GM10847 (cell line): ENCODE data around the gene IL16.

Experiments
- POLR2A ChIP-seq: IDR thresholded peaks from 2 replicates; pipeline ENCODE4 v1.6.1; 2011; ENCODE audit not compliant: insufficient read length; ENCODE audit errors: extremely low read depth

IL16 gene

DNA sequence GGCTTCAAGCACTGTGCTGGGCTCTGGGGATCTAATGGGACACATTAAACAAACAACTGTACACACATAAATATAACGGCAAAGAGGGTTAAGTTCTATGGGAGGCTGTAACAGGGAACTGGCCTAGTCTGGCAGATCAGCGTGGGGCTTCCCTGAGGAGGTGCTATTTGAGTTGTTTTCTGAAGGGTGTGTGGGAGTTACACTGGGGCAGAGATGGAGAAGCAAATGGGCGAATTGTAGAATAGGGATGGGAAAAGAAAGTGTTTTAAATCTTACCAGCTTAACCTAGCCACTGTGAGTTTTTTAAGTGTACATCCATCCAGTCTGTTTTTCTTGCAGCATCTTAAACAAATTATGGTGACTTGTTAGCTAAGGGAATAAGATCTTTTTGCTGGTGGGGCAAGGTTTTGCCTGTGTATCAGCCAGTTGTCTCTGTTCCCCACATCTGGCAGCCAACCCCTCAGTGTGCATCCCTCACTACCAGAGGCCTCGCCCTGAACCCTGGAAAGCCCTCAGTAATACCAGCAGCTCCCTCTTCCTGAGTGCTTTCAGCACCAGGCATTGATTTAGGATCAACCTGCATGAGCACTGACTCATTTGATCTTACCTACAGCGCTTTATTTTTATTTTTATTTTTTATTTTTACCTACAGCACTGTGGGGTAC, 10.9 kb upstream of the IL16 start:
- no peak for TF ChIP-seq POLR2A

GRCh38 chr15:81188354-81188753, 8.3 kb upstream of the IL16 start:
- TF ChIP-seq POLR2A = no peak

GRCh38 chr15:81189583-81190283, 6.9 kb upstream of the IL16 start:
- no peak for TF ChIP-seq POLR2A

GRCh38 chr15:81190922-81191507, 5.7 kb upstream of the IL16 start:
- no peak for TF ChIP-seq POLR2A

DNA sequence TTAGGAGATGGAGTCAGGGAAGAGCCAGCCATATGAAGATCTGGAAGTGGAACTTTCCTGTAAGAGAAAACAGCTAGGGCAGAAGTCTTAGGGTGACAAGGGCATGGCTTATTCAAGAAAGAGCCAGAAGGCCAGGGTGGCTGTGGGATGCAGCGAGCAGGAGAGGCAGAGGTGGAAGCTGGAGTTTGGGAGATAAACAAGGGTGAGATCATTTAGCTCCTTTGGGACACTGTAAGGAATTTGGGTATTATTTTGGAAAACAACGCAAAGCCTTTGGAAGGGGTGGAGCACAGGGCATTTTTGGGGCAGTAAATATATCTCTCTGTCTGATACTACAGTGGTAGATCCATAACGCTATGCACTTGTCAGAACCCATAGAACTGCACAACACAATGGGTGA, 5.0 kb upstream of the IL16 start:
- no peak for TF ChIP-seq POLR2A

GRCh38 chr15:81194723-81195122, 2.0 kb upstream of the IL16 start:
- no peak for TF ChIP-seq POLR2A

DNA sequence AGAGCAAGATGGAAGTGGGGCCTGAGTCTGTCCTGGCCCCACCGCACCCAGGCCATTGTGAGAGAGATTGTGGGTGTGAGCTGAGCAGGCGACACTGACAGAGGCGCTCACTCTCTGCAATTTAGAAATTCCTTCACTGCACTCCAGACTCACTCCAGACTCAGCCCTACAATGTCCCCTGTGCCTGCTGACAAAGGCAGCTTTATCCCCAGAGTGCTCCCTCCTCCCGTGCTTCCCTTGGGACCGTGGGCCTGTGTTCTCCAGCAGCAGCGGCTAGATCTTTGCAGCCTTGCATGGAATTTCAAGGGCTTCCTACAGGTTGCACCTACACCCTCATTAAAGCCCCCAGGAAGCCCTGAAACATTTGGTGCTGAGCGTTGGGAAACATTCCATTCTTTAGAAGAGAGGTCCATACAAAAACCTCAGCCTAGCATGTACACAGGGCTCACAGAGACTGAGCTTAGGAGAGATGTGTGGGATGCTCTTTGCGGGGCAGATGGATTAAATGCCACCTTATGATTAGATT, 1.3 kb upstream of the IL16 start:
- TF ChIP-seq POLR2A = no peak

DNA sequence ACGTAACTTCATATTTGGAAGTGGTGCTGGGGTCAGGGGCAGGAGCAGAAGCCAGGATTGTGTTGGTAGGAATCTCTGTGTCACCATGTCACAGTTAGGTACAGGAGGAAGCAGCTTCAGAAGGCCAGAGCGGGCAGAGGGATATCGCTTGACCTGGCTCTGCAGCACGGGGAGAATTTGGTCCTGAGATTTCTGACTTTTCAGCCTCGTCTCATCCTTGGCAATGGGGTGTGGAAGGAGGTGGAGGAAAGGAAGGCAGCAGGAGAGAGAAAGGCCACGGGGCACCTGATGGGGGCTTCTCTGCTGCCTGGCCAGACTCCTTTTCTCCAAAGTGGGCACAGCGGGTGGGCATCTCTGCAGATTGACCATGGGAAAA, 564 bp downstream of the IL16 start:
- TF ChIP-seq POLR2A = no peak

DNA sequence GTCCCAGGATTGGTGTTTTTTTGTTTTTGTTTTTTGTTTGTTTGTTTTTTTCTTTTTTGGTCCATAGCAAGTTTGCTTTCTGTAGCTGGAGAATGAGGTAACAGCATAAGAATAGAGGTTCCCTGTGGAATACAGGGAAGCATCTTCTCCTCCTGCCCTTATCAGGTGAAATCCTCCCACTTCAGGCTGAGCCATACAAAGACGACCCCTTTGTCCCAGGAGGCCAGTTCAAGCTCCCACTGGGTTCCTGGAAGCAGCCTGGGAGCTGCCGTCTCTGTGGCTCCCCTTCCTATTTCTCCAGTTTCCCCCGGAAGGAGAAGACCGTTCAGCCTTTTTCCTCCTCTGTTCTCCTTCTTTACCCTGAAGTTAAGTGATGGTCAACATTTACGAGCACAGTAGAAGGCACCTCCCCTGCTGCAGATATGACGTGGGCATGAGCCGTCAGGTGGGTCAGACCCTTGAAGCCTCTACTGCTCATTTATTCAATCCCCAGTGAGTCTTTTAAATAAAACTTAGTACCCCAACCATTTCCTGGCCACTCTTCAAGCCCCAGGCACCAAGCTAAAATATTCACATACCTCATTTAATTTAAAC, 1.1 kb downstream of the IL16 start:
- no peak for TF ChIP-seq POLR2A

DNA sequence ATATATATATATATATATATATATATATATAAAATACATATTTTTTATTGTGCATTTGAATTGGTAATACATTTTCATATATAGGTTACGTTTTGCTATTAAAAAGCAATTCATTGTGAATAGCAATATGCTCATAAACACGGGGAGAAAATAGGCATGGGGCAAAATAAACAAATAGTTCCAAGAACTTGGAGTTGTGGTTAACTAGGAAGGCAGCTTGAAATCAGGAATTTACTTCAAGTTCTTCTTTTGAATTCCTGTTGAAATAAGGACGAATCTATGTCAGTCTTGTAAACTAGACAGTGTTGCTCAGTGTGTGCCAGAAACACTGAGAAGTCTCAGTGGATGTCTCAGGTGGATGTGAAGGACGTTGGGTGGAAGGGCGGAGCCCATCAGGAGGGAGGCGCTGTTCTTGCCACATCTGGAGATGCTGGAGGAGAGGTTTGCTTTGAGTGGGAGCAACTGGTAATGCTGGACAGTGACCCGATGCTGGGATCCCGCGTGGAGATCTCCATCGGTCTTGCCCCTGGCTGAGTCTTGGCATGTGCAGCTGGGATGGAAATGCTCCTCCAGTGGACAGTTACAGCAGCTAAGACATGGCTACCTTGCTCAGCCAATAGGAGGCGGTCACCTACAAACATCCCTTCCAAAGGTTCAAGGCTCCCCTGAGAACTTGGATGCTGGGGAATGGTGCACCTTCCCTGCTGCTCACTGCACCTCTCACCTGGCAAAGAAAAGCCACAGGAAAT, 2.5 kb downstream of the IL16 start:
- TF ChIP-seq POLR2A = no peak

GRCh38 chr15:81206018-81206417, 9.3 kb downstream of the IL16 start:
- TF ChIP-seq POLR2A = no peak

DNA sequence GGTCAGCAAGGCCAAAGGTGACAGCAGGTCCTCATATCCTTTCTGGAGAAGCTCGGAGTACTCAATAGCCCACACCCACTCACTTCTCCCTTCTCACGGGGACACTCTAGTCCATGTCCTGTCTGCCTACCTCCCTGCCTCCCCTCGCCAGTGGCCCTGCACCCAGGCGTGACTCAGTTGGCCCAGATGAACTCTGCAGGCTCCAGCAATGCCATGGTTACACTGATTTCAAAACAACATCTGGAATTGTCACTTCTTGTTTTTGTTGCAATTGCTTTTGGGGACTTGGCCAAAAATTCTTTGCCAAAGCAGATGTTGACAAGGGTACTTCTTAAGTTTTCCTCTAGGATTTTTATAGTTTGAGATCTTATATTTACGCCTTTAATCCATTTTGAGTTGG, 13.0 kb downstream of the IL16 start:
- no peak for TF ChIP-seq POLR2A

DNA sequence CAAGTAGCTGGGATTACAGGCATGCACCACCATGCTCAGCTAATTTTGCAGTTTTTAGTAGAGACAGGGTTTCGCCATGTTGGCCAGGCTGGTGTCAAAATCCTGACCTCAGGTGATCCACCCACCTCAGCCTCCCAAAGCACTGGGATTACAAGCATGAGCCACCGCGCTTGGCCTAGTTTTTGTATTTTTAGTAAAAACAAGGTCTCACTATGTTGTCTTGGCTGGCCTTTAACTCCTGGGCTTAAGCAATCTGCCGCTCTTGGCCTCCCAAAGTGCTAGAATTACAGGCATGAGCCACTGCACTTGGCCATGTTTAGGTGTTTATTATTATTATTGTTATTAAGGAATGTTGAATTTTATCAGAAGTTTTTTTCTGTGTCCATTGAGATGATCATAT, 14.7 kb downstream of the IL16 start:
- no peak for TF ChIP-seq POLR2A

DNA sequence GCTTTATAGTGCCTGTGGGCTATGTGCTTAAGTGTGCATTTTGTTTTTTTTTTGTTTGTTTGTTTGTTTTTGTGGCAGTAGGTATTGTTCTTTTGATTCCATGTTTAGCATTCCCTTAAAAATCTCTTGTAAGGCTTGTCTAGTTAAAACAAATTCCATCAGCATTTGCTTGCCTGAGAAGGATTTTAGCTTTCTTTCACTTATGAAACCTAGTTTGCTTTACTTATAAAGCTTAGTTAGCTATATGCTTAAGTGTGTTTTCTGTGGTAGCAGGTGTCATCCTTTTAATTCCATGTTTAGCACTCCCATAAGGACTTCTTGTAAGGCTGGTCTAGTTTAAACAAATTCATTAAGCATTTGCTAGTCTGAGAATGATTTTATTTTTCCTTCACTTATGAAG, 17.3 kb downstream of the IL16 start:
- TF ChIP-seq POLR2A = no peak

DNA sequence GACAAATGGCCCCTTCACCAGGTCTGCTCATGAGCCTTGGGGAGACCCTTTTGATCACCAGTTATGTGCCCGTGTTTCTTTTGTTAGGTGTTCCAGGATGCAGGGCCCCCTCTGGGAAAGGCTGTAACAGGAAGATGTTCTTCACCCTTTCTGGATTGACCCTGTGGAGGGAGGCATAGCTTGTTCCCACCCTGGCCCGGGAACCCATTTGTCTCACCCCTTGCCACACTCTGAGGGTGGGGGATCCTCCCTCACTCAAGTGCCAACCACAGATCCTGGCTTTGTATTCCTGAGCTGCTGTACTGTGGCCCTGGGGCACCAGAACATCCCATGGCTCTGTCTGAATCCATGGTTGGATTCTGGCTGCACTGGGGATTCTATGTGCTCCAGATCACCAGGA, 18.9 kb downstream of the IL16 start:
- no peak for TF ChIP-seq POLR2A

DNA sequence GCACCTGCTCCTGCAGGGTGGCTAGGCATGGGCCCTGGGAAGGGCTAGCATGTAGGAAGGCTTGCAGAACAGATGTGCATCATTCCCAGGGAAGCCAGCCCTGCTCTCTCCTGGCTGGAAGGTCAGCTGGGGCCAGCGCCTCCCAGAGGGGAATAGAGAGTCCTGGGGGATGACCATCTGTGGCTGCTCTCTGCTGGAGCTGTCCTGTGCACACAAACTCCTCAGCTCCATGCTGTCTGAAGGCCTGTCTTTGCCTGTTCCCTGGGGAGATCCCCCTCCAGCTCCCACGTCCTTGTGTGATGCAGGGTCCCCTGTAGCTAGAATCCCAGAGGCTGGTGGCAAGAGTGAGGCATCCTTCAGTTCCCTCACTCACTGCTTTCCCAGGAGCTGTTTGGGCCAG, 19.3 kb downstream of the IL16 start:
- TF ChIP-seq POLR2A = no peak

- TF ChIP-seq POLR2A = no peak
Measured at GRCh38 chr15:81216422-81216821, 19.7 kb downstream of the IL16 start.
